ENCODE data around the gene POU2F3. TPM values are rescaled to one million over a fixed set of nuclear protein-coding genes. Genes with fewer than 3 reads are reported as not detected.

POU2F3 gene
- total RNA-seq, 1 donor from 2014 or later, result 0.97 TPM

- no peak for DNase-seq (ENCODE audit: low spot score)
- no peak for TF ChIP-seq CTCF (IDR thresholded peaks at IDR 0.05; ENCODE audit: unreplicated experiment)
- H3K9me3 Mint-ChIP-seq (ENCODE audit: unreplicated experiment), result no peaks in the 10 kb centered on the region
- no peak overlapping the region for H3K4me3 Mint-ChIP-seq (ENCODE audit: unreplicated experiment)
- H3K4me1 Mint-ChIP-seq (ENCODE audit: unreplicated experiment), result peaks cover 3% of the 10 kb centered on the region
- peaks cover 6% of the 10 kb centered on the region for H3K27me3 Mint-ChIP-seq (ENCODE audit: unreplicated experiment)
- no peak overlapping the region for H3K27ac Mint-ChIP-seq (ENCODE audit: unreplicated experiment)
- no peaks in the 10 kb centered on the region for H3K36me3 Mint-ChIP-seq (ENCODE audit: low read depth, unreplicated experiment)
Measured at GRCh38 chr11:120256178-120256577, 16.2 kb downstream of the POU2F3 start.

GRCh38 chr11:120256779-120257178 is 16.8 kb downstream of the POU2F3 start:
- no peak for TF ChIP-seq CTCF (IDR thresholded peaks at IDR 0.05; ENCODE audit: unreplicated experiment)
- Mint-ChIP-seq H3K36me3 (ENCODE audit: low read depth, unreplicated experiment) (no peaks in the 10 kb centered on the region), H3K4me3 (ENCODE audit: unreplicated experiment) (no peak overlapping the region), H3K27ac (ENCODE audit: unreplicated experiment) (no peak overlapping the region), H3K4me1 (ENCODE audit: unreplicated experiment) (peaks cover 3% of the 10 kb centered on the region), H3K9me3 (ENCODE audit: unreplicated experiment) (no peaks in the 10 kb centered on the region), H3K27me3 (ENCODE audit: unreplicated experiment) (peaks cover 6% of the 10 kb centered on the region)
- DNase-seq (ENCODE audit: low spot score), result no peak

GRCh38 chr11:120257346-120257745 is 17.4 kb downstream of the POU2F3 start:
- no peak for TF ChIP-seq CTCF (IDR thresholded peaks at IDR 0.05; ENCODE audit: unreplicated experiment)
- no peak overlapping the region for H3K27ac Mint-ChIP-seq (ENCODE audit: unreplicated experiment)
- H3K9me3 Mint-ChIP-seq (ENCODE audit: unreplicated experiment), result no peaks in the 10 kb centered on the region
- H3K27me3 Mint-ChIP-seq (ENCODE audit: unreplicated experiment), result peaks cover 4% of the 10 kb centered on the region
- H3K4me1 Mint-ChIP-seq (ENCODE audit: unreplicated experiment), result peaks cover 3% of the 10 kb centered on the region
- no peak for DNase-seq (ENCODE audit: low spot score)
- H3K36me3 Mint-ChIP-seq (ENCODE audit: low read depth, unreplicated experiment), result no peaks in the 10 kb centered on the region
- H3K4me3 Mint-ChIP-seq (ENCODE audit: unreplicated experiment), result no peak overlapping the region

- TF ChIP-seq CTCF (IDR thresholded peaks at IDR 0.05; ENCODE audit: unreplicated experiment), result no peak
- no peak overlapping the region for H3K4me3 Mint-ChIP-seq (ENCODE audit: unreplicated experiment)
- no peaks in the 10 kb centered on the region for H3K9me3 Mint-ChIP-seq (ENCODE audit: unreplicated experiment)
- no peak overlapping the region for H3K27ac Mint-ChIP-seq (ENCODE audit: unreplicated experiment)
- no peaks in the 10 kb centered on the region for H3K36me3 Mint-ChIP-seq (ENCODE audit: low read depth, unreplicated experiment)
- no peak for DNase-seq (ENCODE audit: low spot score)
- peaks cover 3% of the 10 kb centered on the region for H3K4me1 Mint-ChIP-seq (ENCODE audit: unreplicated experiment)
- H3K27me3 Mint-ChIP-seq (ENCODE audit: unreplicated experiment), result peaks cover 3% of the 10 kb centered on the region
Measured at GRCh38 chr11:120258661-120259060, 18.7 kb downstream of the POU2F3 start.

GRCh38 chr11:120259241-120259640 is 19.3 kb downstream of the POU2F3 start:
- Mint-ChIP-seq H3K36me3 (ENCODE audit: low read depth, unreplicated experiment) (no peaks in the 10 kb centered on the region), H3K27ac (ENCODE audit: unreplicated experiment) (no peak overlapping the region), H3K9me3 (ENCODE audit: unreplicated experiment) (no peaks in the 10 kb centered on the region), H3K4me1 (ENCODE audit: unreplicated experiment) (peaks cover 3% of the 10 kb centered on the region), H3K4me3 (ENCODE audit: unreplicated experiment) (no peak overlapping the region), H3K27me3 (ENCODE audit: unreplicated experiment) (peaks cover 2% of the 10 kb centered on the region)
- TF ChIP-seq CTCF (IDR thresholded peaks at IDR 0.05; ENCODE audit: unreplicated experiment), result no peak
- DNase-seq (ENCODE audit: low spot score), result no peak
